Nephron (organoid): Measurements from ENCODE around the gene SOX18.

Source experiments
- H3K27ac Mint-ChIP-seq, 3 experiments: 2 replicates each; pipeline ENCODE4 v1.8.0; 2020; ENCODE audit warnings: mixed read lengths in 3 of 3, mild to moderate bottlenecking in 2 of 3, moderate library complexity in 1 of 3
- H3K27me3 Mint-ChIP-seq: 2 replicates; pipeline ENCODE4 v1.8.0; 2021; ENCODE audit warnings: low read depth, mild to moderate bottlenecking, moderate library complexity, mixed read lengths
- H3K36me3 Mint-ChIP-seq: 2 replicates; pipeline ENCODE4 v1.8.0; 2020; ENCODE audit warnings: low read depth, mixed read lengths
- H3K4me1 Mint-ChIP-seq: 2 replicates; pipeline ENCODE4 v1.8.0; 2020; ENCODE audit warnings: mixed read lengths
- H3K4me3 Mint-ChIP-seq, 3 experiments: 2 replicates each; pipeline ENCODE4 v1.8.0; 2020; ENCODE audit warnings: mild to moderate bottlenecking in 3 of 3, mixed read lengths in 3 of 3, moderate library complexity in 2 of 3
- H3K9me3 Mint-ChIP-seq: 2 replicates; pipeline ENCODE4 v1.8.0; 2020; ENCODE audit warnings: mixed read lengths
- TF ChIP-seq, protein P1 (sequence below), 3 experiments: fragments of 200-600 bp; sonication (generic); IDR thresholded peaks; one replicate each; pipeline ENCODE4 v1.5.0; 2021; ENCODE audit warnings: antibody characterized with exemption in 3 of 3; ENCODE audit not compliant: unreplicated experiment in 3 of 3

SOX18 gene

DNA sequence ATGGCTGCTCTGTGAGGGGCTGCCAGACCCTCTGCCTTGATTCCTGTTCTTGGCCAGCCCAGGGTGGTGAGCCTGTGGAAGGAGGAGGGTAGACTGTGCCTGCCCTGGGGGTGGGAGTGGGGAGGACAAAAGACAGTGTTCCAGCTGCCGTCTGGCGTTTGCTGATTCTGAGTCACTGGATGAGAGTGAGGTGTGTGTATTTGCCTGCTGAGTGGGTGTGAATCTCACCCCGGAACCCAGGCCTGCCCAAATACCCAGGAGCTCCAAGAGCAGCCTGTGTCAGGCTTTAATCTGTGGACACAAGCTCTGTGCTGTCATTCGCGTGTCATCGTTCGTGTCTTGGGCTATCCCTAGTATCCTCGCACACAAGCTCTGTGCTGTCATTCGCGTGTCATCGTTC is 37.4 kb upstream of the SOX18 start:
- Mint-ChIP-seq H3K27me3 (peaks cover 73% of the 10 kb centered on the region), H3K9me3 (peaks cover 10% of the 10 kb centered on the region), H3K4me3 (no peak overlapping the region), H3K36me3 (no peaks in the 10 kb centered on the region), H3K4me1 (peaks cover 12% of the 10 kb centered on the region), H3K27ac (no peak overlapping the region)
- TF ChIP-seq, protein P1, sequence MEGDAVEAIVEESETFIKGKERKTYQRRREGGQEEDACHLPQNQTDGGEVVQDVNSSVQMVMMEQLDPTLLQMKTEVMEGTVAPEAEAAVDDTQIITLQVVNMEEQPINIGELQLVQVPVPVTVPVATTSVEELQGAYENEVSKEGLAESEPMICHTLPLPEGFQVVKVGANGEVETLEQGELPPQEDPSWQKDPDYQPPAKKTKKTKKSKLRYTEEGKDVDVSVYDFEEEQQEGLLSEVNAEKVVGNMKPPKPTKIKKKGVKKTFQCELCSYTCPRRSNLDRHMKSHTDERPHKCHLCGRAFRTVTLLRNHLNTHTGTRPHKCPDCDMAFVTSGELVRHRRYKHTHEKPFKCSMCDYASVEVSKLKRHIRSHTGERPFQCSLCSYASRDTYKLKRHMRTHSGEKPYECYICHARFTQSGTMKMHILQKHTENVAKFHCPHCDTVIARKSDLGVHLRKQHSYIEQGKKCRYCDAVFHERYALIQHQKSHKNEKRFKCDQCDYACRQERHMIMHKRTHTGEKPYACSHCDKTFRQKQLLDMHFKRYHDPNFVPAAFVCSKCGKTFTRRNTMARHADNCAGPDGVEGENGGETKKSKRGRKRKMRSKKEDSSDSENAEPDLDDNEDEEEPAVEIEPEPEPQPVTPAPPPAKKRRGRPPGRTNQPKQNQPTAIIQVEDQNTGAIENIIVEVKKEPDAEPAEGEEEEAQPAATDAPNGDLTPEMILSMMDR (IDR thresholded peaks at IDR 0.05; ENCODE audit: unreplicated experiment in 3 of 3) = no peak

DNA sequence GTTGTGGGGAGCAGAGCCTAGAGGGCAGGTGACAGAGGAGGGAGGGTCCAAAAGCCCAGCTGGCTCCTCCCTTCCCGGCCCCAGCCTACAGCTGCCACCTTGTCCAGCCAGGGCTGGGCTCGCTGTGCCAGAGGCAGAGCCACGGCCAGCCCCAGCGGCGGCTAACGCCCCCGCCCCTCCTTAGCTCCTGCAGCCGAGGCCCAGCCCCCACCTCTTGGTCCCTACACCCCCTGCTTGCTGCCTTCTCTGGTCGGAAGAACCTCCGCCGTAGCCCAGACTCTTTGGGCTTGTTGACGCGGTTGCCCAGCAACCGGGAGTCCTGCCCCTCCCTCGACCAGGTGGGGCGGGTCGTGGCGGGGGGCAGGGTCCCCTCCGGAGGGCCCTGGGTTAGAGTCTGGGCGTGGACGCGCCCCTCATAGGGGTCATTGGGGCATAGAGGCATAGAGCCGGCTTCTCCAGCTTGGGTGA is 35.3 kb upstream of the SOX18 start:
- H3K36me3 Mint-ChIP-seq = no peaks in the 10 kb centered on the region
- no peak overlapping the region for H3K27ac Mint-ChIP-seq
- peaks cover 15% of the 10 kb centered on the region for H3K4me1 Mint-ChIP-seq

GRCh38 chr20:64083804-64084684 is 34.6 kb upstream of the SOX18 start, which contains the start of gene LKAAEAR1:
LKAAEAR1 (minus strand) TSS chr20:64084398; CDS start chr20:64084219, 179 bp downstream.
- TF ChIP-seq, protein P1 (IDR thresholded peaks at IDR 0.05; ENCODE audit: unreplicated experiment in 3 of 3) = no peak
- H3K36me3 Mint-ChIP-seq = no peaks in the 10 kb centered on the region
- H3K27ac Mint-ChIP-seq = peak within 1 kb of the TSS in 1 of 3 experiments; percentile 56
- H3K27me3 Mint-ChIP-seq = peaks cover 68% of the 10 kb centered on the region
- peak within 1 kb of the TSS; percentile 83 to 92 (median 86) for H3K4me3 Mint-ChIP-seq
- peaks cover 10% of the 10 kb centered on the region for H3K9me3 Mint-ChIP-seq
- H3K4me1 Mint-ChIP-seq = peaks cover 15% of the 10 kb centered on the region

More for the DNA sequence above, 35.3 kb upstream of the SOX18 start:
- H3K27me3 Mint-ChIP-seq = peaks cover 69% of the 10 kb centered on the region
- TF ChIP-seq, protein P1 (IDR thresholded peaks at IDR 0.05; ENCODE audit: unreplicated experiment in 3 of 3) = no peak
- peak overlapping the region; percentile 83 to 92 (median 86) for H3K4me3 Mint-ChIP-seq
- peaks cover 10% of the 10 kb centered on the region for H3K9me3 Mint-ChIP-seq

GRCh38 chr20:64083378-64083803 is 34.0 kb upstream of the SOX18 start:
- peak overlapping the region; percentile 68 to 73 (median 73) for H3K4me3 Mint-ChIP-seq
- no peaks in the 10 kb centered on the region for H3K36me3 Mint-ChIP-seq
- H3K27me3 Mint-ChIP-seq = peaks cover 61% of the 10 kb centered on the region
- peaks cover 15% of the 10 kb centered on the region for H3K4me1 Mint-ChIP-seq
- TF ChIP-seq, protein P1 (IDR thresholded peaks at IDR 0.05; ENCODE audit: unreplicated experiment in 3 of 3) = peak; percentile 56 to 78 (median 77)
- H3K27ac Mint-ChIP-seq = no peak overlapping the region
- peaks cover 6% of the 10 kb centered on the region for H3K9me3 Mint-ChIP-seq

GRCh38 chr20:64082820-64083377 is 33.5 kb upstream of the SOX18 start:
- H3K4me3 Mint-ChIP-seq = peak overlapping the region; percentile 68 to 73 (median 73)
- H3K4me1 Mint-ChIP-seq = peaks cover 15% of the 10 kb centered on the region
- H3K9me3 Mint-ChIP-seq = peaks cover 2% of the 10 kb centered on the region
- TF ChIP-seq, protein P1 (IDR thresholded peaks at IDR 0.05; ENCODE audit: unreplicated experiment in 3 of 3) = no peak
- H3K27ac Mint-ChIP-seq = no peak overlapping the region
- no peaks in the 10 kb centered on the region for H3K36me3 Mint-ChIP-seq
- peaks cover 56% of the 10 kb centered on the region for H3K27me3 Mint-ChIP-seq
